ENCODE measurements around the gene VPS36. TPM values are rescaled to one million over a fixed set of nuclear protein-coding genes. Genes with fewer than 3 reads are reported as not detected.

The VPS36 gene
- total RNA-seq, 1 donor from 2014 or later, result 44.3 TPM

- no peaks in the 10 kb centered on the region for H3K27me3 Mint-ChIP-seq (ENCODE audit: unreplicated experiment)
- peaks cover 7% of the 10 kb centered on the region for H3K9me3 Mint-ChIP-seq (ENCODE audit: unreplicated experiment)
- DNase-seq (ENCODE audit: extremely low spot score, unreplicated experiment), result no peak
- no peak overlapping the region for H3K4me3 Mint-ChIP-seq (ENCODE audit: unreplicated experiment)
- H3K4me1 Mint-ChIP-seq (ENCODE audit: unreplicated experiment), result no peaks in the 10 kb centered on the region
- no peak overlapping the region for H3K27ac Mint-ChIP-seq (ENCODE audit: unreplicated experiment)
- no peak for TF ChIP-seq CTCF (IDR thresholded peaks at IDR 0.05)
- H3K36me3 Mint-ChIP-seq (ENCODE audit: unreplicated experiment), result peaks cover 4% of the 10 kb centered on the region
These were observed 62.7 kb downstream of the VPS36 start for GRCh38 chr13:52387721-52388120.

- Mint-ChIP-seq H3K27me3 (ENCODE audit: unreplicated experiment) (no peaks in the 10 kb centered on the region), H3K4me1 (ENCODE audit: unreplicated experiment) (no peaks in the 10 kb centered on the region), H3K4me3 (ENCODE audit: unreplicated experiment) (no peak overlapping the region), H3K9me3 (ENCODE audit: unreplicated experiment) (peaks cover 7% of the 10 kb centered on the region), H3K36me3 (ENCODE audit: unreplicated experiment) (peaks cover 4% of the 10 kb centered on the region), H3K27ac (ENCODE audit: unreplicated experiment) (no peak overlapping the region)
- peak; percentile 46 for DNase-seq (ENCODE audit: extremely low spot score, unreplicated experiment)
- no peak for TF ChIP-seq CTCF (IDR thresholded peaks at IDR 0.05)
These were observed 64.6 kb downstream of the VPS36 start for GRCh38 chr13:52385870-52386269.

- peaks cover 4% of the 10 kb centered on the region for H3K36me3 Mint-ChIP-seq (ENCODE audit: unreplicated experiment)
- no peak overlapping the region for H3K4me3 Mint-ChIP-seq (ENCODE audit: unreplicated experiment)
These were observed 67.1 kb downstream of the VPS36 start for GRCh38 chr13:52383366-52383765.

GRCh38 chr13:52378312-52378711, 72.1 kb downstream of the VPS36 start:
- Mint-ChIP-seq H3K27me3 (ENCODE audit: unreplicated experiment) (no peaks in the 10 kb centered on the region), H3K36me3 (ENCODE audit: unreplicated experiment) (no peaks in the 10 kb centered on the region), H3K27ac (ENCODE audit: unreplicated experiment) (no peak overlapping the region), H3K9me3 (ENCODE audit: unreplicated experiment) (no peaks in the 10 kb centered on the region), H3K4me1 (ENCODE audit: unreplicated experiment) (peaks cover 5% of the 10 kb centered on the region), H3K4me3 (ENCODE audit: unreplicated experiment) (no peak overlapping the region)
- DNase-seq (ENCODE audit: extremely low spot score, unreplicated experiment), result peak; percentile 78
- TF ChIP-seq CTCF (IDR thresholded peaks at IDR 0.05), result no peak

More at GRCh38 chr13:52383366-52383765, 67.1 kb downstream of the VPS36 start:
- no peak for DNase-seq (ENCODE audit: extremely low spot score, unreplicated experiment)
- Mint-ChIP-seq H3K9me3 (ENCODE audit: unreplicated experiment) (peaks cover 7% of the 10 kb centered on the region), H3K4me1 (ENCODE audit: unreplicated experiment) (no peaks in the 10 kb centered on the region), H3K27me3 (ENCODE audit: unreplicated experiment) (no peaks in the 10 kb centered on the region), H3K27ac (ENCODE audit: unreplicated experiment) (no peak overlapping the region)
- TF ChIP-seq CTCF (IDR thresholded peaks at IDR 0.05), result no peak

- H3K4me1 Mint-ChIP-seq (ENCODE audit: unreplicated experiment), result peaks cover 5% of the 10 kb centered on the region
- no peaks in the 10 kb centered on the region for H3K36me3 Mint-ChIP-seq (ENCODE audit: unreplicated experiment)
- no peaks in the 10 kb centered on the region for H3K27me3 Mint-ChIP-seq (ENCODE audit: unreplicated experiment)
- no peak overlapping the region for H3K27ac Mint-ChIP-seq (ENCODE audit: unreplicated experiment)
- DNase-seq (ENCODE audit: extremely low spot score, unreplicated experiment), result peak; percentile 81
- no peak for TF ChIP-seq CTCF (IDR thresholded peaks at IDR 0.05)
- H3K4me3 Mint-ChIP-seq (ENCODE audit: unreplicated experiment), result no peak overlapping the region
- no peaks in the 10 kb centered on the region for H3K9me3 Mint-ChIP-seq (ENCODE audit: unreplicated experiment)
These were observed 72.5 kb downstream of the VPS36 start for GRCh38 chr13:52377898-52378297.
